IMR-90 (cell line): ENCODE measurements around the gene DPF3. TPM values are rescaled to one million over a fixed set of nuclear protein-coding genes. Genes with fewer than 3 reads are reported as not detected.

Source experiments
- ATAC-seq: fragments of 200-7000 bp; cut with Tn5 transposase; 2 replicates; pipeline ENCODE4 v1.9.1; 2020; ENCODE audit warnings: low read depth, mild to moderate bottlenecking, moderate library complexity
- BruUV-seq: library from RNA; stranded (reverse); fragments of 400-500 nt; replicated peaks from 2 replicates; lab custom pipeline; 2021; lab: Mats Ljungman, UMichigan
- CTCF ChIA-PET: fragments of 300-600 bp; formaldehyde crosslinking; extraction: SDS; loops from one replicate; lab custom pipeline; 2021; ENCODE audit warnings: antibody characterized with exemption; lab: Yijun Ruan, JAX
- POLR2A ChIA-PET: fragments of 300-600 bp; sonication (Branson Sonifier 250); formaldehyde crosslinking; loops from one replicate; lab custom pipeline; 2022; ENCODE audit warnings: antibody characterized with exemption; ENCODE audit not compliant: unreplicated experiment; lab: Charles Lee
- DNase-seq: peaks from one replicate; pipeline ENCODE4 v3.0.0; 2013
- H2AFZ ChIP-seq: replicated peaks from 2 replicates; pipeline ENCODE3; 2013; ENCODE audit warnings: low read length, mild to moderate bottlenecking; ENCODE audit not compliant: poor library complexity
- H2AK5ac ChIP-seq: 2 replicates; pipeline ENCODE4 v1.6.1; 2013; ENCODE audit warnings: low read depth, low read length, inconsistent platforms
- H2AK9ac ChIP-seq: replicated peaks from 2 replicates; pipeline ENCODE3; 2013; ENCODE audit warnings: mild to moderate bottlenecking, low read depth, low read length, moderate library complexity; ENCODE audit not compliant: poor library complexity
- H2BK120ac ChIP-seq: 2 replicates; pipeline ENCODE4 v1.6.1; 2013; ENCODE audit warnings: low read depth, low read length, inconsistent platforms
- H2BK15ac ChIP-seq: 3 replicates; pipeline ENCODE4 v1.6.1; 2013; ENCODE audit warnings: low read depth, low read length, inconsistent platforms
- H2BK20ac ChIP-seq: 2 replicates; pipeline ENCODE4 v1.6.1; 2013; ENCODE audit warnings: low read depth, mild to moderate bottlenecking, inconsistent platforms, low read length, moderate library complexity
- H2BK5ac ChIP-seq: 2 replicates; pipeline ENCODE4 v1.6.1; 2013; ENCODE audit warnings: mild to moderate bottlenecking, low read depth, low read length, inconsistent platforms; ENCODE audit not compliant: poor library complexity, severe bottlenecking
- H3K14ac ChIP-seq: replicated peaks from 2 replicates; pipeline ENCODE4 v1.6.1; 2013; ENCODE audit warnings: low read depth, low read length, inconsistent platforms
- H3K18ac ChIP-seq: 2 replicates; pipeline ENCODE4 v1.6.1; 2013; ENCODE audit warnings: low read depth, low read length, control low read depth
- H3K23ac ChIP-seq: 2 replicates; pipeline ENCODE4 v1.6.1; 2013; ENCODE audit warnings: low read depth, low read length, inconsistent platforms
- H3K27ac ChIP-seq: 2 replicates; pipeline ENCODE4 v1.5.1; 2013; ENCODE audit warnings: mild to moderate bottlenecking, control low read depth, low read length; ENCODE audit not compliant: insufficient read depth
- H3K27me3 ChIP-seq: 2 replicates; pipeline ENCODE4 v1.6.1; 2013; ENCODE audit warnings: low read length; ENCODE audit not compliant: control insufficient read depth, insufficient read depth
- H3K36me3 ChIP-seq: 2 replicates; pipeline ENCODE4 v1.6.1; 2013; ENCODE audit warnings: low read length, mixed read lengths; ENCODE audit not compliant: control insufficient read depth, insufficient read depth
- H3K4ac ChIP-seq: 2 replicates; pipeline ENCODE4 v1.6.1; 2013; ENCODE audit warnings: low read depth, low read length, inconsistent platforms
- H3K4me1 ChIP-seq: 2 replicates; pipeline ENCODE4 v1.6.1; 2013; ENCODE audit warnings: low read length, mixed read lengths; ENCODE audit not compliant: control insufficient read depth, insufficient read depth
- H3K4me2 ChIP-seq: 2 replicates; pipeline ENCODE4 v1.6.1; 2013; ENCODE audit warnings: low read depth, mild to moderate bottlenecking, control low read depth, low read length, moderate library complexity
- H3K4me3 ChIP-seq: 2 replicates; pipeline ENCODE4 v1.5.1; 2013; ENCODE audit warnings: low read depth, mild to moderate bottlenecking, control low read depth, low read length, moderate library complexity; ENCODE audit not compliant: insufficient read depth
- H3K56ac ChIP-seq: 2 replicates; pipeline ENCODE4 v1.6.1; 2013; ENCODE audit warnings: low read length, inconsistent platforms; ENCODE audit not compliant: insufficient read depth; ENCODE audit errors: extremely low read depth
- H3K79me1 ChIP-seq, 2 experiments: 2 replicates each; pipeline ENCODE4 v1.6.1; 2013; ENCODE audit warnings: low read length in 2 of 2, inconsistent platforms in 1 of 2, low read depth in 1 of 2
- H3K9ac ChIP-seq: 2 replicates; pipeline ENCODE4 v1.6.1; 2013; ENCODE audit warnings: low read depth, low read length, control low read depth
- H3K9me1 ChIP-seq: 2 replicates; pipeline ENCODE4 v1.6.1; 2013; ENCODE audit warnings: low read length, inconsistent platforms; ENCODE audit not compliant: insufficient read depth
- H3K9me3 ChIP-seq: 2 replicates; pipeline ENCODE4 v1.6.1; 2013; ENCODE audit warnings: low read length; ENCODE audit not compliant: control insufficient read depth, insufficient read depth
- H4K20me1 ChIP-seq: 2 replicates; pipeline ENCODE4 v1.6.1; 2013; ENCODE audit warnings: low read length, inconsistent platforms; ENCODE audit not compliant: insufficient read depth
- H4K5ac ChIP-seq: 2 replicates; pipeline ENCODE4 v1.6.1; 2013; ENCODE audit warnings: mild to moderate bottlenecking, low read depth, low read length, control low read depth
- H4K8ac ChIP-seq, 2 experiments: 2 replicates each; pipeline ENCODE4 v1.6.1; 2013; ENCODE audit warnings: low read depth in 2 of 2, low read length in 2 of 2, control low read depth in 1 of 2, inconsistent platforms in 1 of 2
- H4K91ac ChIP-seq: 2 replicates; pipeline ENCODE4 v1.6.1; 2013; ENCODE audit warnings: low read depth, low read length, inconsistent platforms; ENCODE audit not compliant: insufficient read depth
- CTCF ChIP-seq: conservative IDR thresholded peaks from 2 replicates; pipeline ENCODE4 v1.5.1; 2012; ENCODE audit warnings: mild to moderate bottlenecking, low read depth, low read length, improper control_type of control experiment
- ELK1 ChIP-seq: fragments of 150-350 bp; IDR thresholded peaks from 2 replicates; pipeline ENCODE4 v1.6.1; 2016; ENCODE audit warnings: low read depth, mild to moderate bottlenecking, low read length, moderate library complexity, borderline replicate concordance
- MAFK ChIP-seq: IDR thresholded peaks from 2 replicates; pipeline ENCODE4 v1.6.1; 2012; ENCODE audit warnings: low read depth, low read length, improper control_type of control experiment
- MAZ ChIP-seq: IDR thresholded peaks from 2 replicates; pipeline ENCODE4 v1.6.1; 2012; ENCODE audit warnings: low read depth, mild to moderate bottlenecking, low read length, improper control_type of control experiment, moderate library complexity, borderline replicate concordance
- MXI1 ChIP-seq: IDR thresholded peaks from 2 replicates; pipeline ENCODE4 v1.6.1; 2012; ENCODE audit warnings: low read depth, mild to moderate bottlenecking, low read length, moderate library complexity, borderline replicate concordance
- NFE2L2 ChIP-seq: fragments of 150-350 bp; IDR thresholded peaks from 2 replicates; pipeline ENCODE4 v1.6.1; 2016; ENCODE audit warnings: low read depth, mild to moderate bottlenecking, low read length
- RAD21 ChIP-seq: IDR thresholded peaks from 2 replicates; pipeline ENCODE4 v1.6.1; 2012; ENCODE audit warnings: low read length, improper control_type of control experiment
- RCOR1 ChIP-seq: IDR thresholded peaks from 2 replicates; pipeline ENCODE4 v1.6.1; 2012; ENCODE audit warnings: mild to moderate bottlenecking, low read length, improper control_type of control experiment; ENCODE audit not compliant: insufficient replicate concordance
- RFX5 ChIP-seq: IDR thresholded peaks from 2 replicates; pipeline ENCODE4 v1.8.0; 2012; ENCODE audit warnings: low read depth, mild to moderate bottlenecking, low read length, moderate library complexity
- USF2 ChIP-seq: fragments of 150-350 bp; IDR thresholded peaks from 2 replicates; pipeline ENCODE4 v1.6.1; 2017; ENCODE audit warnings: mild to moderate bottlenecking, antibody characterized with exemption, low read length, low read depth
- WGBS, 2 experiments: methylation state at CpG; one replicate each; pipeline versions ENCODE4 v1.1.5 to v1.1.7; 2013; ENCODE audit warnings: missing lambda C conversion rate in 2 of 2; ENCODE audit not compliant: insufficient read length in 1 of 2; ENCODE audit errors: extremely low coverage in 2 of 2; 5-methylcytosine and 5-hydroxymethylcytosine counted together
- dilution Hi-C: fragments of 300-500 bp; cut with HindIII; formaldehyde crosslinking; loops from one replicate; pipeline ENCODE4 v1.14.3; 2018; ENCODE audit warnings: low sequenced_read_pairs; ENCODE audit not compliant: unreplicated experiment
- in situ Hi-C: fragments of 300-500 bp; cut with MboI; formaldehyde crosslinking; loops from 3 replicates; pipeline ENCODE4 v1.14.3; 2019; ENCODE audit warnings: low sequenced_read_pairs, inconsistent platforms, mixed read lengths
- intact Hi-C: fragments of 100-400 bp; cut with micrococcal nuclease; formaldehyde crosslinking; loops from 2 replicates; pipeline ENCODE4 v1.10.0; 2022
- polyA plus RNA-seq, 3 experiments: library from polyadenylated mRNA; depleted of rRNA; stranded (reverse); fragments of >200 nt; gene quantifications; 2 replicates each; pipeline ENCODE4 v1.2.3, GENCODE V29; 2012; ENCODE audit warnings: low replicate concordance in 1 of 3
- total RNA-seq: library from RNA; depleted of rRNA; stranded (reverse); fragments of >200 nt; gene quantifications from 2 replicates; pipeline ENCODE4 v1.2.3, GENCODE V29; 2012

The DPF3 gene
- total and polyA plus RNA-seq, 2 of the 4 experiments (the other 2 are of a cell fraction) = 30.5 to 32.8 TPM

- no TSS peak for BruUV-seq
- peaks cover 0 to 8% of the 10 kb centered on the region in 2 experiments; a peak in 2 of 4 replicates for H3K79me1 ChIP-seq
- in situ Hi-C loops = no loop called here
- no peak overlapping the region; the same call in 1 of the 2 replicates for H3K27ac ChIP-seq
- H3K9ac ChIP-seq = no peak overlapping the region
- no peak overlapping the region for H3K23ac ChIP-seq
- peak; percentile 23; the same call in 1 of the 2 replicates for ATAC-seq
- H4K8ac ChIP-seq = no peak overlapping the region
- H3K4ac ChIP-seq = peak overlapping the region; percentile 45; the same call in 1 of the 2 replicates
- no peak overlapping the region for H2BK5ac ChIP-seq
- H3K4me1 ChIP-seq = peaks cover 3% of the 10 kb centered on the region; the same call in 1 of the 2 replicates
- peaks cover 4% of the 10 kb centered on the region; the same call in 1 of the 2 replicates for H3K9me1 ChIP-seq
- H4K5ac ChIP-seq = 0 out of 2 replicates have a peak overlapping the region, but pooled peaks have one; percentile 38
- H3K4me3 ChIP-seq = no peak overlapping the region
- no peak overlapping the region for H3K56ac ChIP-seq
- peaks cover 14% of the 10 kb centered on the region; the same call in 1 of the 2 replicates for H3K36me3 ChIP-seq
- H2BK15ac ChIP-seq = no peak overlapping the region
- dilution Hi-C loops = no loop called here
- POLR2A ChIA-PET = interaction anchor here (0.6 kb wide), 1 partner anchor 170 kb away, joined by 3 read pairs; no protein-coding TSS in a partner anchor
- intact Hi-C loops = no loop called here
- WGBS, 2 experiments = 100% methylated on average over 3 of the region's 7 CpGs; no CpG with 5 or more reads in 1 of the 2 experiments
- H4K91ac ChIP-seq = no peak overlapping the region
- no peak overlapping the region for H2AFZ ChIP-seq
- H2BK20ac ChIP-seq = no peak overlapping the region
- H3K4me2 ChIP-seq = no peak overlapping the region
- H4K20me1 ChIP-seq = no peaks in the 10 kb centered on the region
- H3K14ac ChIP-seq = 0 out of 2 replicates have a peak overlapping the region, but pooled peaks have one; percentile 52
- CTCF ChIA-PET = no interaction called here
- H2AK9ac ChIP-seq = no peak overlapping the region
- H3K27me3 ChIP-seq = no peaks in the 10 kb centered on the region
- H2BK120ac ChIP-seq = 0 out of 2 replicates have a peak overlapping the region, but pooled peaks have one; percentile 13
- H3K9me3 ChIP-seq = no peaks in the 10 kb centered on the region
- TF ChIP-seq MAZ = no peak
- no peak for TF ChIP-seq CTCF
- no peak for TF ChIP-seq RCOR1
- TF ChIP-seq MXI1 = no peak
- no peak for TF ChIP-seq RAD21
- no peak for TF ChIP-seq RFX5
- TF ChIP-seq NFE2L2 = no peak
- TF ChIP-seq MAFK = no peak
- no peak for TF ChIP-seq USF2
- no peak for TF ChIP-seq ELK1
- no peak overlapping the region for H2AK5ac ChIP-seq
- 0 out of 2 replicates have a peak overlapping the region, but pooled peaks have one; percentile 38 for H3K18ac ChIP-seq
- DNase-seq = peak; percentile 60
Measured at GRCh38 chr14:72709916-72710611, 183.8 kb downstream of the DPF3 start.
